GM19099 (cell line): Measurements from ENCODE around the gene GORAB.

Source experiments
- POLR2A ChIP-seq: IDR thresholded peaks from 3 replicates; pipeline ENCODE4 v1.6.1; 2011; ENCODE audit warnings: low read depth; ENCODE audit not compliant: insufficient read length; ENCODE audit errors: extremely low read depth

The GORAB gene

GRCh38 chr1:170531758-170532657 lies at the start of gene GORAB:
TSS of gene GORAB (plus strand) at chr1:170532166. CDS start at chr1:170532224, 58 bp downstream.
- peak; percentile 89 for TF ChIP-seq POLR2A

- TF ChIP-seq POLR2A: no peak
Measured at GRCh38 chr1:170483051-170483450, 48.9 kb upstream of the GORAB start.

- TF ChIP-seq POLR2A: no peak
Measured at GRCh38 chr1:170487503-170487902, 44.5 kb upstream of the GORAB start.

GRCh38 chr1:170491291-170491690 lies 40.7 kb upstream of the GORAB start:
- no peak for TF ChIP-seq POLR2A

- no peak for TF ChIP-seq POLR2A
Measured at GRCh38 chr1:170494369-170494768, 37.6 kb upstream of the GORAB start.

- TF ChIP-seq POLR2A: no peak
Measured at GRCh38 chr1:170495006-170495405, 37.0 kb upstream of the GORAB start.

GRCh38 chr1:170498876-170499275 lies 33.1 kb upstream of the GORAB start:
- no peak for TF ChIP-seq POLR2A

- TF ChIP-seq POLR2A: no peak
Measured at GRCh38 chr1:170503665-170504064, 28.3 kb upstream of the GORAB start.

GRCh38 chr1:170510163-170510562 lies 21.8 kb upstream of the GORAB start:
- TF ChIP-seq POLR2A: no peak

- TF ChIP-seq POLR2A: no peak
Measured at GRCh38 chr1:170511038-170511437, 20.9 kb upstream of the GORAB start.

- TF ChIP-seq POLR2A: no peak
Measured at GRCh38 chr1:170513138-170513537, 18.8 kb upstream of the GORAB start.

- no peak for TF ChIP-seq POLR2A
Measured at GRCh38 chr1:170518185-170518834, 13.7 kb upstream of the GORAB start.

- TF ChIP-seq POLR2A: no peak
Measured at GRCh38 chr1:170518965-170519364, 13.0 kb upstream of the GORAB start.

- TF ChIP-seq POLR2A: no peak
Measured at GRCh38 chr1:170520601-170521000, 11.4 kb upstream of the GORAB start.

GRCh38 chr1:170521818-170522217 lies 10.1 kb upstream of the GORAB start:
- no peak for TF ChIP-seq POLR2A
